DOHH2 (cell line): ENCODE data around the gene AKAP8.
"Not testable (repeated sequence)": the region's sequence is repeated elsewhere in the genome, so short reads cannot be mapped to it uniquely, and the experiment has no call there.

ENCODE experiments used
- H3F3A ChIP-seq: fragments of 200-600 bp; sonication (generic), shearing (Covaris generic); 2 replicates; pipeline ENCODE4 v1.6.0; 2016; ENCODE audit warnings: antibody characterized with exemption, mild to moderate bottlenecking; ENCODE audit not compliant: control insufficient read depth, insufficient read depth
- H3K27ac ChIP-seq: fragments of 200-600 bp; sonication (generic); 2 replicates; pipeline ENCODE4 v1.5.1; 2014; ENCODE audit warnings: low read depth, mild to moderate bottlenecking, low read length, moderate library complexity
- H3K27me3 ChIP-seq: fragments of 200-600 bp; sonication (generic); 2 replicates; pipeline ENCODE4 v1.6.1; 2014; ENCODE audit warnings: mild to moderate bottlenecking, low read length, mixed read lengths; ENCODE audit not compliant: control insufficient read depth
- H3K36me3 ChIP-seq: fragments of 200-600 bp; sonication (generic); 2 replicates; pipeline ENCODE4 v1.6.1; 2014; ENCODE audit warnings: mild to moderate bottlenecking, low read length, moderate library complexity, mixed read lengths; ENCODE audit not compliant: control insufficient read depth
- H3K4me1 ChIP-seq: fragments of 200-600 bp; sonication (generic); 2 replicates; pipeline ENCODE4 v1.6.1; 2014; ENCODE audit warnings: mild to moderate bottlenecking, low read length, mixed read lengths; ENCODE audit not compliant: control insufficient read depth
- H3K4me2 ChIP-seq: fragments of 200-600 bp; sonication (generic); 2 replicates; pipeline ENCODE4 v1.6.0; 2014; ENCODE audit warnings: mild to moderate bottlenecking, low read length, moderate library complexity
- H3K4me3 ChIP-seq: fragments of 200-600 bp; sonication (generic); 2 replicates; pipeline ENCODE4 v1.5.1; 2014; ENCODE audit warnings: mild to moderate bottlenecking, low read length, mixed read lengths
- H3K79me2 ChIP-seq: fragments of 200-600 bp; sonication (generic); 2 replicates; pipeline ENCODE4 v1.6.1; 2014; ENCODE audit warnings: mild to moderate bottlenecking, low read length, mixed read lengths; ENCODE audit not compliant: control insufficient read depth
- H3K9me2 ChIP-seq: fragments of 200-600 bp; sonication (generic); replicated peaks from 2 replicates; pipeline ENCODE4 v1.6.1; 2014; ENCODE audit warnings: mild to moderate bottlenecking, low read length, mixed read lengths; ENCODE audit not compliant: control insufficient read depth
- H3K9me3 ChIP-seq: fragments of 200-600 bp; sonication (generic); 2 replicates; pipeline ENCODE4 v1.6.1; 2014; ENCODE audit warnings: antibody characterized with exemption, low read length, mixed read lengths; ENCODE audit not compliant: control insufficient read depth, insufficient read depth
- H4K20me1 ChIP-seq: fragments of 200-600 bp; sonication (generic); 2 replicates; pipeline ENCODE4 v1.6.0; 2014; ENCODE audit warnings: low read depth, mild to moderate bottlenecking, antibody characterized with exemption, low read length, moderate library complexity; ENCODE audit not compliant: control insufficient read depth, insufficient read depth
- CTCF ChIP-seq: fragments of 200-600 bp; sonication (generic); IDR thresholded peaks from one replicate; pipeline ENCODE4 v1.5.1; 2014; ENCODE audit warnings: antibody characterized with exemption, mild to moderate bottlenecking, low read depth, low read length; ENCODE audit not compliant: poor library complexity, severe bottlenecking
- EZH2phosphoT487 ChIP-seq: fragments of 200-600 bp; sonication (generic); IDR thresholded peaks from 2 replicates; pipeline ENCODE4 v1.6.1; 2017; ENCODE audit warnings: borderline replicate concordance, mild to moderate bottlenecking, antibody characterized with exemption, low read length, moderate library complexity, mixed read lengths

Gene AKAP8

GRCh38 chr19:15357906-15358305 lies 21.7 kb downstream of the AKAP8 start:
- peaks cover 13% of the 10 kb centered on the region; the same call in 1 of the 2 replicates for H3F3A ChIP-seq
- peaks cover 69% of the 10 kb centered on the region for H3K36me3 ChIP-seq
- H3K27me3 ChIP-seq, result no peaks in the 10 kb centered on the region
- no peak overlapping the region for H3K4me2 ChIP-seq
- H3K4me3 ChIP-seq, result no peak overlapping the region
- H4K20me1 ChIP-seq, result no peaks in the 10 kb centered on the region
- H3K4me1 ChIP-seq, result no peaks in the 10 kb centered on the region
- TF ChIP-seq EZH2phosphoT487 (no peak), CTCF (no peak)
- no peaks in the 10 kb centered on the region for H3K79me2 ChIP-seq
- no peaks in the 10 kb centered on the region for H3K9me3 ChIP-seq
- H3K27ac ChIP-seq, result no peak overlapping the region
- H3K9me2 ChIP-seq, result no peaks in the 10 kb centered on the region

- Histone ChIP-seq H3K9me3 (no peaks in the 10 kb centered on the region), H3K27me3 (no peaks in the 10 kb centered on the region), H3F3A (peaks cover 13% of the 10 kb centered on the region; the same call in 1 of the 2 replicates), H3K79me2 (no peaks in the 10 kb centered on the region), H3K27ac (no peak overlapping the region), H3K36me3 (peaks cover 48% of the 10 kb centered on the region), H3K4me3 (no peak overlapping the region), H4K20me1 (no peaks in the 10 kb centered on the region), H3K4me2 (no peak overlapping the region), H3K9me2 (no peaks in the 10 kb centered on the region), H3K4me1 (no peaks in the 10 kb centered on the region)
- no peak for TF ChIP-seq CTCF
- TF ChIP-seq EZH2phosphoT487, result no peak
These were observed 24.9 kb downstream of the AKAP8 start for GRCh38 chr19:15354566-15355296.

GRCh38 chr19:15353908-15354307 lies 25.7 kb downstream of the AKAP8 start:
- Histone ChIP-seq H3K9me3 (no peaks in the 10 kb centered on the region), H3F3A (peaks cover 13% of the 10 kb centered on the region; the same call in 1 of the 2 replicates), H3K36me3 (peaks cover 42% of the 10 kb centered on the region), H3K4me1 (peaks cover 4% of the 10 kb centered on the region), H3K79me2 (no peaks in the 10 kb centered on the region), H3K9me2 (no peaks in the 10 kb centered on the region), H3K4me3 (no peak overlapping the region), H3K27me3 (no peaks in the 10 kb centered on the region), H4K20me1 (no peaks in the 10 kb centered on the region), H3K27ac (no peak overlapping the region), H3K4me2 (no peak overlapping the region)
- TF ChIP-seq EZH2phosphoT487 (no peak), CTCF (no peak)

GRCh38 chr19:15352535-15352934 lies 27.1 kb downstream of the AKAP8 start:
- H3K79me2 ChIP-seq, H3K27ac ChIP-seq, H3K4me2 ChIP-seq, H3K9me3 ChIP-seq, H3K4me1 ChIP-seq, H3K4me3 ChIP-seq, H3K9me2 ChIP-seq, H4K20me1 ChIP-seq, H3K27me3 ChIP-seq: not testable (repeated sequence)
- Histone ChIP-seq H3F3A (peaks cover 13% of the 10 kb centered on the region; the same call in 1 of the 2 replicates), H3K36me3 (peaks cover 29% of the 10 kb centered on the region)

- not testable (repeated sequence) for H3K9me2 ChIP-seq, H3K4me3 ChIP-seq, H3K27me3 ChIP-seq, H3K9me3 ChIP-seq, H3K4me1 ChIP-seq, H3K79me2 ChIP-seq, H3F3A ChIP-seq, H4K20me1 ChIP-seq, H3K27ac ChIP-seq, H3K4me2 ChIP-seq, H3K36me3 ChIP-seq
These were observed 38.3 kb downstream of the AKAP8 start for GRCh38 chr19:15341328-15341727.
